Measurements from ENCODE around the gene LMF1. TPM values are rescaled to one million over a fixed set of nuclear protein-coding genes. Genes with fewer than 3 reads are reported as not detected.

Gene LMF1
- total and polyA plus RNA-seq, 9 of the 15 experiments (the other 6 are each of a cell fraction or from before 2014, with no cell fraction given): 0.11 to 1.6 (median 0.55) TPM; not detected in 1

DNA sequence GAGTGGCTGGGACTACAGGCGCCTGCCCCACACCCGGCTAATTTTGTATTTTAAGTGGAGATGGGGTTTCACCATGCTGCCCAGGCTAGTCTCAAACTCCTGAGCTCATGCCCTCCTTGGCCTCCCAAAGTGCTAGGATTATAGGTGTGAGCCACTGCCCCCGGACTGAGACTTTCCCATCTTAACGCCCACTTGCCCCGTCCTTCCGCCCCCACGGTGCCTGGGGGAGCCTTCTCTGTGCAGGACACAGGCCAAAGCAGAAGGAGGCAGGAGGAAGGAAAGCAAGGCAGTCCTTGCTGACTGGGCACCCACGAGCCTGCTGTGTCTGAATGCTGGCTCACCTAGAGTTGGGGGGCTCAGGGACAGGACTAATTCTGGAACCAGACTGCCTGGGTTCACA lies 152.7 kb downstream of the LMF1 start:
- TF ChIP-seq HDAC3 (IDR thresholded peaks at IDR 0.05; ENCODE audit: borderline replicate concordance, partially characterized antibody): no peak
- TF ChIP-seq TCFL5 (CRISPR knock-in tag; conservative IDR thresholded peaks at IDR 0.05): no peak
- no peak for TF ChIP-seq TEAD2 (tag; IDR thresholded peaks at IDR 0.05)
- no peak for TF ChIP-seq EZH2 (IDR thresholded peaks at IDR 0.05; ENCODE audit: borderline replicate concordance, low read depth, low read length)
- no peaks in the 10 kb centered on the region for H3K36me3 ChIP-seq (ENCODE audit: control insufficient read depth, insufficient read depth, low read length)
- 0% methylated on average over 8 of the region's 8 CpGs for WGBS (ENCODE audit: insufficient coverage, low coverage, missing lambda C conversion rate)
- H3K9ac ChIP-seq (ENCODE audit: insufficient read depth in 1 of 2, low read depth in 2 of 2, low read length in 2 of 2): no peak overlapping the region
- no peak for ATAC-seq
- peaks cover 0 to 36% of the 10 kb centered on the region in 2 experiments; a peak in 2 of 5 replicates for H3K4me1 ChIP-seq (replicated peaks in 1 of 2; ENCODE audit: control insufficient read depth in 2 of 2, insufficient read depth in 2 of 2, low read length in 2 of 2)
- H3K27ac ChIP-seq (ENCODE audit: extremely low read depth, low read depth, low read length): no peak overlapping the region
- no peaks in the 10 kb centered on the region for H3K9me1 ChIP-seq (ENCODE audit: control insufficient read depth, insufficient read depth, low read length)
- FAIRE-seq: no peak
- intact Hi-C loops (cut with micrococcal nuclease): no loop called here
- BruUV-seq (replicated peaks): no TSS peak
- ChIA-PET POLR2A (no interaction called here), CTCF (ENCODE audit: low intra/inter-chr PET ratio) (no interaction called here)
- no peak overlapping the region for H3K4me2 ChIP-seq (ENCODE audit: insufficient read depth, low read length)
- no peak overlapping the region for H3K4me3 ChIP-seq
- H3K9me3 ChIP-seq (replicated peaks; ENCODE audit: control insufficient read depth, insufficient read depth, low read depth, low read length): no peaks in the 10 kb centered on the region; the same call in 1 of the 2 replicates
- H3K79me2 ChIP-seq (ENCODE audit: control insufficient read depth, insufficient read depth, low read length): no peaks in the 10 kb centered on the region
- in situ Hi-C loops (cut with MboI): no loop called here
- DNase-seq (ENCODE audit: extremely low read depth in 1 of 4, low spot score in 3 of 4): no peak
- H3K27me3 ChIP-seq (ENCODE audit: control insufficient read depth in 2 of 2, insufficient read depth in 2 of 2, low read length in 2 of 2): peaks cover 41 to 90% of the 10 kb centered on the region in 2 experiments
- no peaks in the 10 kb centered on the region for H4K20me1 ChIP-seq (replicated peaks; ENCODE audit: control insufficient read depth, insufficient read depth, low read length)
- H2AFZ ChIP-seq (ENCODE audit: low read depth, low read length): no peak overlapping the region

All from K562 (cell line).